Measurements from ENCODE around the gene SLC16A8.

DNA sequence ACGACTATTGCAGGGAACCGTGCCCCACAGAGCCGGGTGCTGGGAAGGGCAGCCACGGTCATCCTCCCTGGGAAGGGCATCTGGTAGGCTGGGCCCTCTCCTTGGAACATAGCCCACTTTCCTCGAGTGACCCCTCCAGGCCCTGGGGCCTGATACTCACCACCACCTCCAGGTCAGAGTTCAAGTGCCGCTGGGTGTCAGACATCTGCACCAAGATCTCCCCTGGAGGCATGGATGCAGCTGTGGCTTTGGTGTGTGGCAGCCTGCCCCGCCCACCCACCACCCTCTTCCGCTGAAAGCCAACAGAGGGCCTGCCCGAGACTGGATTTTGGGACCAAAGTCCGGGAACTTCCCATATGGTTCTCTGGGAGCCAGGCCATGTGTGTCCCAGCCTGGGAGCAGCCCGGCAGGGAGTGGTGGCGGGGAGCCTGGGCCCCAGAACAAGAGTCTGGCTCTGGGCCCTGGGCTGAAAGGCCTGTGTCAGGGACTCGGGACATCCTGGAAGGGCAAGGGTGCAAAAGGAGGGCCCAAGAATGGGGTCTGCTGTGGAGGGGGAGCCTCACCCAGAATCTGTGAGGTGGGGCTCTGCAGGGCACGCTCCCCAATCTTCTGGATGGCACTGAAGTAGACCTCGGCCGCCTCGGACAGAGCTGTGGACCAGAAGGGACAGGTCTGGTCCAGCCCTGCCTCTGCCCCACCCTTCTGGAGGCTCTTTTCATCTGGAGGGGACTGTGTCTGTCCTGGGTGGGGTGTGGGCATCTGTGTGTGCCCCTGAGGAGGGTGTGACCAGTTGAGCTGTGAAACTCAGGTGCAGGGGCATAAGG lies 23.9 kb upstream of the SLC16A8 start:
- TF ChIP-seq ESRRG (CRISPR knock-in tag; IDR thresholded peaks at IDR 0.05) (no peak), BACH2 (CRISPR knock-in tag; IDR thresholded peaks at IDR 0.05; ENCODE audit: borderline replicate concordance) (no peak), ZFP30 (CRISPR knock-in tag; IDR thresholded peaks at IDR 0.05) (no peak), ZNF70 (CRISPR knock-in tag; IDR thresholded peaks at IDR 0.05) (no peak), GLIS3 (CRISPR knock-in tag; IDR thresholded peaks at IDR 0.05) (no peak)
